Right lobe of liver (tissue), 6 donors: ENCODE results near the gene CARMIL1. TPM values are rescaled to one million over a fixed set of nuclear protein-coding genes. Genes with fewer than 3 reads are reported as not detected.
A peak's percentile ranks its signal among the peaks of the same experiment; 100 is the strongest.

Source experiments
- ATAC-seq, 4 donors: fragments of 200-7000 bp; cut with Tn5 transposase; one replicate each; pipeline ENCODE4 v1.9.1; 2020; ENCODE audit warnings: mild to moderate bottlenecking in 4 of 4, moderate library complexity in 4 of 4
- DNase-seq, 3 donors: peaks; one replicate each; pipeline ENCODE4 v3.0.0-alpha.2; 2020
- H3K27ac ChIP-seq, 3 donors: fragments of 200-600 bp; one replicate each; pipeline ENCODE4 v1.8.0; 2022
- H3K27me3 ChIP-seq, 2 donors: fragments of 200-600 bp; one replicate each; pipeline ENCODE4 v1.8.0; 2022
- H3K36me3 ChIP-seq, 4 donors: fragments of 200-600 bp; sonication (generic) in 1 of 4; one replicate each; pipeline versions ENCODE4 v1.5.1 to v1.8.0; 2017 to 2022; ENCODE audit warnings: control low read depth in 1 of 4
- H3K4me1 ChIP-seq, 4 donors: fragments of 200-600 bp; sonication (generic) in 1 of 4; one replicate each; pipeline versions ENCODE4 v1.5.1 to v1.8.0; 2017 to 2022; ENCODE audit warnings: control low read depth in 1 of 4
- H3K4me3 ChIP-seq, 3 donors: fragments of 200-600 bp; one replicate each; pipeline ENCODE4 v1.8.0; 2022
- H3K9me3 ChIP-seq, 4 donors: fragments of 200-600 bp; sonication (generic) in 1 of 4; one replicate each; pipeline versions ENCODE4 v1.5.1 to v1.8.0; 2017 to 2022; ENCODE audit warnings: control low read depth in 1 of 4
- POLR2A ChIP-seq: fragments of 450-650 bp; IDR thresholded peaks from one replicate; pipeline ENCODE4 v1.6.1; 2017; ENCODE audit warnings: antibody characterized with exemption, mild to moderate bottlenecking
- WGBS: methylation state at CpG from one replicate; pipeline ENCODE4 v1.1.6; 2018; ENCODE audit warnings: low coverage, low lambda C conversion rate; ENCODE audit not compliant: insufficient coverage; ENCODE audit errors: missing lambda C conversion rate; 5-methylcytosine and 5-hydroxymethylcytosine counted together
- intact Hi-C, 2 donors: fragments of 100-400 bp; cut with DNase I; formaldehyde crosslinking; loops; one replicate each; pipeline versions ENCODE4 v1.11.2 to v1.14.1; 2022
- total RNA-seq, 6 experiments: library from RNA; depleted of rRNA in 2 of 6; stranded (reverse); fragments of >200 nt in 2 of 6; fragmentation: NEBNext Ultra II Directional in 3 of 6; extraction: Animal tissue kit (Norgen Biotek cat#: 25700) in 3 of 6; gene quantifications; one replicate each; pipeline versions ENCODE4 v1.1.0 to v1.2.4, GENCODE V29; 2016 to 2023
- TF ChIP-seq, protein P1 (sequence below), 4 donors: fragments of 200-600 bp in 3 of 4; fragments of 450-650 bp in 1 of 4; IDR thresholded peaks; one replicate each; pipeline versions ENCODE4 v1.5.1 to v1.8.0; 2016 to 2022; ENCODE audit warnings: antibody characterized with exemption in 4 of 4, mild to moderate bottlenecking in 2 of 4
- donor health status: DM: no; HTN: yes; CAD: no.
- donor health status: DM: no; HTN: no; CAD: no.
- donor health status: DM: no; HTN: no; CAD: no.
- donor health status: DM: no; HTN: yes; CAD: no.
- donor health status: DM: no; HTN: yes; CAD: no.

Gene CARMIL1
- total RNA-seq, 6 experiments from 2014 or later = 3.3 to 8.6 (median 4.6) TPM

DNA sequence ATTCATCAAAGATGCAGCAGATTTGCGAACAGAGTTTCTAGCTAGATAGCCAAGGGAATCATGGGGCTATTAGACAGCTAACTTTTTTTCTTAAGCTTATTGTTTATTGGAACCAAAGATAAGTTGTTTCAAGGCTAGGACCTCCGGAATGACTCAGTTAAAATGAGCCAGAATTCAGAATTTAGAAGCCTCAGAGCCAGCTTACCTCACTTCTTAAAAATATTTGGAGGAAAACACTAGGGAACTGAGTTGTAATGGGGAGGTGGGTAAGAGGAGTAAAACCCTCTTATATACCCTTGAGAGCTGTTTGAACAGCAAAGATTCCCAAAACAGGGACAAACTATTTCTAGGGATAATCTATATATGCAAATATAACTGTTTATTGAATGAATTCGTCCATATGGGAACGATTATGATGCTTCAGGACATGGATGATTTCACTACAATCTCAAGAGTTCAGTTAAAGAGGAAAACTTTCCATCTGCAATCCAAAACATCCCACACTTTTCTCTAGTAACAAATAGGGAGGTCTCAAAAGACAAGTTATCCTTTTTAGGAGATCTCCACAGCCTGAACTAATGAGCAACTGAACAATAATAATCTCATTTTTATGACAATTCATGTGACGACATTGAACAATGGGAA lies 12.6 kb upstream of the CARMIL1 start:
- 56% methylated on average over 5 of the region's 5 CpGs for WGBS
- Histone ChIP-seq H3K27ac (no peak overlapping the region), H3K9me3 (no peaks in the 10 kb centered on the region), H3K36me3 (no peaks in the 10 kb centered on the region), H3K4me1 (no peaks in the 10 kb centered on the region), H3K27me3 (no peaks in the 10 kb centered on the region), H3K4me3 (no peak overlapping the region)
- no peak for DNase-seq
- TF ChIP-seq POLR2A = no peak
- TF ChIP-seq, protein P1, sequence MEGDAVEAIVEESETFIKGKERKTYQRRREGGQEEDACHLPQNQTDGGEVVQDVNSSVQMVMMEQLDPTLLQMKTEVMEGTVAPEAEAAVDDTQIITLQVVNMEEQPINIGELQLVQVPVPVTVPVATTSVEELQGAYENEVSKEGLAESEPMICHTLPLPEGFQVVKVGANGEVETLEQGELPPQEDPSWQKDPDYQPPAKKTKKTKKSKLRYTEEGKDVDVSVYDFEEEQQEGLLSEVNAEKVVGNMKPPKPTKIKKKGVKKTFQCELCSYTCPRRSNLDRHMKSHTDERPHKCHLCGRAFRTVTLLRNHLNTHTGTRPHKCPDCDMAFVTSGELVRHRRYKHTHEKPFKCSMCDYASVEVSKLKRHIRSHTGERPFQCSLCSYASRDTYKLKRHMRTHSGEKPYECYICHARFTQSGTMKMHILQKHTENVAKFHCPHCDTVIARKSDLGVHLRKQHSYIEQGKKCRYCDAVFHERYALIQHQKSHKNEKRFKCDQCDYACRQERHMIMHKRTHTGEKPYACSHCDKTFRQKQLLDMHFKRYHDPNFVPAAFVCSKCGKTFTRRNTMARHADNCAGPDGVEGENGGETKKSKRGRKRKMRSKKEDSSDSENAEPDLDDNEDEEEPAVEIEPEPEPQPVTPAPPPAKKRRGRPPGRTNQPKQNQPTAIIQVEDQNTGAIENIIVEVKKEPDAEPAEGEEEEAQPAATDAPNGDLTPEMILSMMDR (IDR thresholded peaks at IDR 0.05) = no peak
- no peak for ATAC-seq
- intact Hi-C loops = no loop called here

DNA sequence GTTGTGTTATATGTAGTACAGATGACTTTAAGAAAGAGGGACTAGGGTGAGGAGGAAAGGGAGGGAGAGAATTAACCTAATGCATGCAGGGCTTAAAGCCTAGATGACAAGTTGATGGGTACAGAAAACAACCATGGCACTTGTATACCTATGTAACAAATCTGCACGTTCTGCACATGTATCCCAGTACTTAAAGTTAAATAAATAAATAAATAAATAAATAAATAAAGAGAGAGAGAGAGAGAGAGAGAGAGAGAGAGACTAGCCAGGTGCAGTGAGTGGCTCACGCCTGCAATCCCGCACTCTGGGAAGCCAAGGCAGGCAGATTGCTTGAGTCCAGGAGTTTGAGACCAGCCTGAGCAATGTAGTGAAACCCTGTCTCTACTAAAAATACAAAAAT lies 11.5 kb upstream of the CARMIL1 start:
- Histone ChIP-seq H3K4me1 (no peaks in the 10 kb centered on the region), H3K36me3 (no peaks in the 10 kb centered on the region), H3K4me3 (no peak overlapping the region), H3K27me3 (no peaks in the 10 kb centered on the region), H3K27ac (no peak overlapping the region), H3K9me3 (no peaks in the 10 kb centered on the region)
- intact Hi-C loops = no loop called here
- 65% methylated on average over 3 of the region's 3 CpGs for WGBS
- no peak for TF ChIP-seq POLR2A
- TF ChIP-seq, protein P1 (IDR thresholded peaks at IDR 0.05) = no peak
- ATAC-seq = no peak
- no peak for DNase-seq

DNA sequence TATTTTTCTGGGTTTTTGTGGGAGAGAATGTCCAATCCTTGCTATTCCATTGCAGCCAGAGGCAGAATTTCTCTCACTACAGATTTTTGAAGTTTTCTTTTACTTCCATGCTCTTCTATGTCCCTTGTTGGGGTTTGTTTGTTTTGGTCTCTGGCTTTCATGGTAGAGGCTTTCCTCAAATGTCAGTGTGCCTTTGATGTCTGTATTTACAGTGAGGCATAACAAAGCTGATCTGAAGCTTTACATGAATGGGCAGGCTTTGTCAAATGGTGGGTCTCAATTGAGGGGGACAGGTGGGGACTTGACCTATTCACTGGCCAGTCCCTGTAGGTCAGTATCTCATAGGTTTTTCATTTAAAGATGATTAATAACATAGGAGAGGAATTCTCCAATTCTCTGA lies 8.6 kb upstream of the CARMIL1 start:
- DNase-seq (no peak), ATAC-seq (no peak)
- H3K4me1 ChIP-seq = no peaks in the 10 kb centered on the region
- intact Hi-C loops = loop anchor here in 1 of 2 donors (10.0 kb wide), 1 partner anchor 224 kb away; no protein-coding TSS in a partner anchor
- H3K4me3 ChIP-seq = no peak overlapping the region
- H3K27me3 ChIP-seq = no peaks in the 10 kb centered on the region
- no peaks in the 10 kb centered on the region for H3K9me3 ChIP-seq
- TF ChIP-seq, protein P1 (IDR thresholded peaks at IDR 0.05) = no peak
- no peak for TF ChIP-seq POLR2A
- no peaks in the 10 kb centered on the region for H3K36me3 ChIP-seq
- no peak overlapping the region for H3K27ac ChIP-seq

DNA sequence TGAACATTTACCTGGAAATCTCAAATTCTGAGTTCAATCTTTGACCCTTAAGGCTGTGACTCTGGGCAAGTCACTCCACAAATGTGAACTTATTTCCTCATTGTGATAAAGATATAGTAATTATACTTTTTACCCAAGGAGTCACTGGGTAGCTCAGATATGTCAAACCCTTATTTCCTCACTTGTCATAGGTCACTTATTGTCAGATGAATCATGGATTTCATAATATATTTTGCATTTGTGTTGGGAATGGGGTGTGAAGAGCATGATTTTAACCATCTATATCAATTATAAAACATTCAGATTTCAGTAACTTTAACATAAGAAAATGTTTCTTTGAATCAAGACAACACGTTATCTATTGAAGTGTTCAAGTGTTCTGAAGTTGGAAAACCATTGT lies 3.7 kb upstream of the CARMIL1 start:
- peak overlapping the region in 1 of 3 donors; percentile 3 for H3K4me3 ChIP-seq
- H3K27ac ChIP-seq = no peak overlapping the region
- no peaks in the 10 kb centered on the region for H3K9me3 ChIP-seq
- TF ChIP-seq, protein P1 (IDR thresholded peaks at IDR 0.05) = no peak
- no peak for TF ChIP-seq POLR2A
- ATAC-seq (no peak), DNase-seq (no peak)
- H3K4me1 ChIP-seq = peaks cover 0 to 7% (median 0%) of the 10 kb centered on the region in 4 donors
- no peaks in the 10 kb centered on the region for H3K27me3 ChIP-seq
- intact Hi-C loops = loop anchor here in 1 of 2 donors (10.0 kb wide), 1 partner anchor 219 kb away; no protein-coding TSS in a partner anchor
- H3K36me3 ChIP-seq = no peaks in the 10 kb centered on the region
- WGBS = 73% methylated on average over 1 of the region's 1 CpG
